ENCODE results near the gene ACTG1. TPM values are rescaled to one million over a fixed set of nuclear protein-coding genes. Genes with fewer than 3 reads are reported as not detected.

The ACTG1 gene
- total and polyA plus RNA-seq, 9 of the 15 experiments (the other 6 are each of a cell fraction or from before 2014, with no cell fraction given), result 224 to 1,775 (median 568) TPM

GRCh38 chr17:81473019-81473418 is 39.6 kb downstream of the ACTG1 start:
- Histone ChIP-seq H3K27ac (ENCODE audit: extremely low read depth, low read depth, low read length) (no peak overlapping the region), H3K4me2 (ENCODE audit: insufficient read depth, low read length) (peak overlapping the region; percentile 67; the same call in 1 of the 2 replicates), H3K79me2 (ENCODE audit: control insufficient read depth, insufficient read depth, low read length) (no peaks in the 10 kb centered on the region), H3K4me1 (replicated peaks in 1 of 2; ENCODE audit: control insufficient read depth in 2 of 2, insufficient read depth in 2 of 2, low read length in 2 of 2) (peaks cover 0 to 35% of the 10 kb centered on the region in 2 experiments; a peak in 3 of 5 replicates), H4K20me1 (replicated peaks; ENCODE audit: control insufficient read depth, insufficient read depth, low read length) (no peaks in the 10 kb centered on the region), H3K27me3 (ENCODE audit: control insufficient read depth in 2 of 2, insufficient read depth in 2 of 2, low read length in 2 of 2) (no peaks in the 10 kb centered on the region), H3K9me1 (ENCODE audit: control insufficient read depth, insufficient read depth, low read length) (no peaks in the 10 kb centered on the region), H3K9me3 (replicated peaks; ENCODE audit: control insufficient read depth, insufficient read depth, low read depth, low read length) (no peaks in the 10 kb centered on the region), H3K9ac (ENCODE audit: insufficient read depth in 1 of 2, low read depth in 2 of 2, low read length in 2 of 2) (peak overlapping the region in 1 of 2 experiments; percentile 37; a peak in 1 of 4 replicates), H3K4me3 (no peak overlapping the region), H2AFZ (ENCODE audit: low read depth, low read length) (no peak overlapping the region), H3K36me3 (ENCODE audit: control insufficient read depth, insufficient read depth, low read length) (no peaks in the 10 kb centered on the region)
- no TSS peak for BruUV-seq (replicated peaks)
- POLR2A ChIA-PET, result interaction anchor here (0.6 to 3.2 kb wide), 4 partner anchors 9 to 84 kb away, joined by 3 to 18 read pairs (median 10); no protein-coding TSS in a partner anchor
- intact Hi-C loops (cut with micrococcal nuclease) (no loop called here), in situ Hi-C loops (cut with MboI) (no loop called here)
- WGBS (ENCODE audit: insufficient coverage, low coverage, missing lambda C conversion rate), result 63% methylated on average over 8 of the region's 8 CpGs
- no peak for ATAC-seq
- DNase-seq (ENCODE audit: extremely low read depth in 1 of 4, low spot score in 3 of 4), result no peak
- FAIRE-seq, result no peak
- TF ChIP-seq THRA (IDR thresholded peaks at IDR 0.05) (no peak), SNRNP70 (optimal IDR thresholded peaks at IDR 0.05; ENCODE audit: low read depth, low read length) (peak; percentile 29), HNRNPH1 (optimal IDR thresholded peaks at IDR 0.05; ENCODE audit: low read depth, low read length) (no peak), NFIC (IDR thresholded peaks at IDR 0.05) (peak; percentile 25; the same call in 1 of the 2 replicates), SMAD2 (IDR thresholded peaks at IDR 0.05; ENCODE audit: low read depth, low read length) (no peak)
- CTCF ChIA-PET (ENCODE audit: low intra/inter-chr PET ratio), result no interaction called here

Data from K562 (cell line).